Adrenal gland (tissue), 5 donors: ENCODE data around the gene WIPF3.

Source experiments
- POLR2A ChIP-seq, 2 donors: fragments of 450-650 bp; IDR thresholded peaks; one replicate each; pipeline ENCODE4 v1.6.1; 2017; ENCODE audit warnings: antibody characterized with exemption in 2 of 2, mild to moderate bottlenecking in 2 of 2, moderate library complexity in 1 of 2
- TF ChIP-seq, protein P1 (sequence below), 6 experiments: fragments of 450-650 bp in 4 of 6; fragments of 200-600 bp in 2 of 6; sonication (generic) in 1 of 6; IDR thresholded peaks; 1 replicate in 5 of 6; 2 replicates in 1 of 6; pipeline versions ENCODE4 v1.5.1 to v1.8.0; 2016 to 2021; ENCODE audit warnings: antibody characterized with exemption in 6 of 6, mild to moderate bottlenecking in 2 of 6, moderate library complexity in 1 of 6
- donor health status: DM: no; HTN: no; CAD: no.

DNA sequence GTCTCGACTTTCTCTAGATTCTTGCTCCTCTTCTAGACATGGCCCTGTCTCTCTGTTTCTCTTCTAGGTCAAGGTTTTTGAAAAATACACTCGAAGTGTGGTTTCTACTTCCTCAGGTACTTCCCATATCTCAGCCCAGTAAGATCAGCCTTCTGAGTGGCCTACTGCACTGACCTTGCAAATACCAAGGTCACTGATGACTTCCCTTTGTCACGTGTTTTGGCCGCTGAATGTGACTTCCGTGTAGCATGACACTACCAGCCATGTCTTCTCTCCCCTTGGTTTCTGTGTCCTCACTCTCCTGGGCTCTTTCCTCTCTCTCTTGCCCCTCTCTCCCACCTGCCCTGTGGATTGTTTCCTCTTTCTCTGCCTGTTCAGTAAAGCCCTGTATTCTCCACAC is 7.9 kb upstream of the WIPF3 start:
- TF ChIP-seq, protein P1, sequence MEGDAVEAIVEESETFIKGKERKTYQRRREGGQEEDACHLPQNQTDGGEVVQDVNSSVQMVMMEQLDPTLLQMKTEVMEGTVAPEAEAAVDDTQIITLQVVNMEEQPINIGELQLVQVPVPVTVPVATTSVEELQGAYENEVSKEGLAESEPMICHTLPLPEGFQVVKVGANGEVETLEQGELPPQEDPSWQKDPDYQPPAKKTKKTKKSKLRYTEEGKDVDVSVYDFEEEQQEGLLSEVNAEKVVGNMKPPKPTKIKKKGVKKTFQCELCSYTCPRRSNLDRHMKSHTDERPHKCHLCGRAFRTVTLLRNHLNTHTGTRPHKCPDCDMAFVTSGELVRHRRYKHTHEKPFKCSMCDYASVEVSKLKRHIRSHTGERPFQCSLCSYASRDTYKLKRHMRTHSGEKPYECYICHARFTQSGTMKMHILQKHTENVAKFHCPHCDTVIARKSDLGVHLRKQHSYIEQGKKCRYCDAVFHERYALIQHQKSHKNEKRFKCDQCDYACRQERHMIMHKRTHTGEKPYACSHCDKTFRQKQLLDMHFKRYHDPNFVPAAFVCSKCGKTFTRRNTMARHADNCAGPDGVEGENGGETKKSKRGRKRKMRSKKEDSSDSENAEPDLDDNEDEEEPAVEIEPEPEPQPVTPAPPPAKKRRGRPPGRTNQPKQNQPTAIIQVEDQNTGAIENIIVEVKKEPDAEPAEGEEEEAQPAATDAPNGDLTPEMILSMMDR (IDR thresholded peaks at IDR 0.05) = no peak
- no peak for TF ChIP-seq POLR2A (IDR thresholded peaks at IDR 0.05)
